HEK293 (cell line): ENCODE measurements around the gene NAALADL2.

Source experiments
- CTCF ChIA-PET: fragments of 350-600 bp; formaldehyde crosslinking; extraction: SDS; loops from one replicate; lab custom pipeline; 2021; ENCODE audit warnings: antibody characterized with exemption; lab: Yijun Ruan, JAX
- POLR2A ChIA-PET: fragments of 300-600 bp; formaldehyde crosslinking; extraction: SDS; loops from one replicate; lab custom pipeline; 2020; ENCODE audit warnings: antibody characterized with exemption, inconsistent platforms; lab: Yijun Ruan, JAX
- H3K27ac ChIP-seq: fragments of 200-500 bp; sonication (Bioruptor generic); 2 replicates; pipeline ENCODE4 v1.5.1; 2014; ENCODE audit warnings: low read depth, low read length, control low read depth, inconsistent platforms; ENCODE audit errors: extremely low read depth
- H3K36me3 ChIP-seq, 2 experiments: fragments of 200-500 bp in 1 of 2; sonication (Bioruptor generic) in 1 of 2; 1 replicate in 1 of 2; 2 replicates in 1 of 2; pipeline ENCODE4 v1.5.1; 2014 to 2017; ENCODE audit warnings: inconsistent platforms in 2 of 2, low read length in 2 of 2; ENCODE audit not compliant: control insufficient read depth in 2 of 2, insufficient read depth in 1 of 2
- H3K4me1 ChIP-seq: fragments of 200-500 bp; sonication (Bioruptor generic); 2 replicates; pipeline ENCODE4 v1.5.1; 2014; ENCODE audit warnings: mild to moderate bottlenecking, low read length, inconsistent platforms; ENCODE audit not compliant: control insufficient read depth, insufficient read depth
- H3K4me3 ChIP-seq: 2 replicates; pipeline ENCODE4 v1.5.1; 2011; ENCODE audit warnings: low read depth, mild to moderate bottlenecking, control low read depth, low read length, moderate library complexity
- H3K9me3 ChIP-seq: fragments of 200-500 bp; sonication (Bioruptor generic); 2 replicates; pipeline ENCODE4 v1.5.1; 2014; ENCODE audit warnings: low read depth, low read length, inconsistent platforms; ENCODE audit not compliant: control insufficient read depth, insufficient read depth
- BCL11A ChIP-seq: fragments of 450-650 bp; formaldehyde crosslinking; IDR thresholded peaks from 2 replicates; pipeline ENCODE4 v1.5.1; 2016; ENCODE audit warnings: low read depth, missing biosample characterization, missing genetic modification characterization
- OSR2 ChIP-seq: fragments of 450-650 bp; formaldehyde crosslinking; IDR thresholded peaks from 2 replicates; pipeline ENCODE4 v1.5.1; 2016; ENCODE audit warnings: missing biosample characterization, missing genetic modification characterization
- REPIN1 ChIP-seq: fragments of 450-650 bp; formaldehyde crosslinking; IDR thresholded peaks from 2 replicates; pipeline ENCODE4 v1.5.1; 2017; ENCODE audit warnings: missing biosample characterization, missing genetic modification characterization, low read depth
- ZBTB20 ChIP-seq: fragments of 450-650 bp; formaldehyde crosslinking; IDR thresholded peaks from 2 replicates; pipeline ENCODE4 v1.5.1; 2016; ENCODE audit warnings: missing biosample characterization, missing genetic modification characterization
- ZNF37A ChIP-seq: fragments of 450-650 bp; IDR thresholded peaks from 2 replicates; pipeline ENCODE4 v1.5.1; 2018; ENCODE audit warnings: missing biosample characterization, missing genetic modification characterization
- ZNF423 ChIP-seq: fragments of 450-650 bp; formaldehyde crosslinking; IDR thresholded peaks from 2 replicates; pipeline ENCODE4 v1.5.1; 2016; ENCODE audit warnings: missing biosample characterization, missing genetic modification characterization
- ZNF629 ChIP-seq: fragments of 450-650 bp; formaldehyde crosslinking; IDR thresholded peaks from 2 replicates; pipeline ENCODE4 v1.5.1; 2017; ENCODE audit warnings: missing biosample characterization, missing genetic modification characterization
- ZNF707 ChIP-seq: fragments of 450-650 bp; formaldehyde crosslinking; IDR thresholded peaks from 2 replicates; pipeline ENCODE4 v1.5.1; 2016; ENCODE audit warnings: missing biosample characterization, missing genetic modification characterization
- ZNF768 ChIP-seq: fragments of 450-650 bp; formaldehyde crosslinking; IDR thresholded peaks from 2 replicates; pipeline ENCODE4 v1.5.1; 2018; ENCODE audit warnings: missing biosample characterization, mild to moderate bottlenecking, missing genetic modification characterization
- TF ChIP-seq, protein P1 (sequence below): fragments of 450-650 bp; formaldehyde crosslinking; IDR thresholded peaks from 2 replicates; pipeline ENCODE4 v1.5.1; 2017; ENCODE audit warnings: missing biosample characterization, missing genetic modification characterization
- TF ChIP-seq, protein P2 (sequence below): fragments of 450-650 bp; formaldehyde crosslinking; IDR thresholded peaks from 2 replicates; pipeline ENCODE4 v1.5.1; 2016; ENCODE audit warnings: missing biosample characterization, missing genetic modification characterization
- TF ChIP-seq, protein P3 (sequence below): fragments of 450-650 bp; formaldehyde crosslinking; IDR thresholded peaks from 2 replicates; pipeline ENCODE4 v1.5.1; 2016; ENCODE audit warnings: missing biosample characterization, missing genetic modification characterization
- TF ChIP-seq, protein P4 (sequence below): fragments of 450-650 bp; formaldehyde crosslinking; IDR thresholded peaks from 2 replicates; pipeline ENCODE4 v1.5.1; 2016; ENCODE audit warnings: missing biosample characterization, missing genetic modification characterization
- TF ChIP-seq, protein P5 (sequence below): fragments of 450-650 bp; formaldehyde crosslinking; IDR thresholded peaks from 2 replicates; pipeline ENCODE4 v1.5.1; 2016; ENCODE audit warnings: missing biosample characterization, missing genetic modification characterization, low read depth
- TF ChIP-seq, protein P6 (sequence below): fragments of 450-650 bp; formaldehyde crosslinking; IDR thresholded peaks from 2 replicates; pipeline ENCODE4; 2016; ENCODE audit warnings: missing biosample characterization, missing genetic modification characterization
- TF ChIP-seq, protein P7 (sequence below): sonication (generic); formaldehyde crosslinking; IDR thresholded peaks from 2 replicates; pipeline ENCODE4 v1.8.1; 2022; ENCODE audit warnings: mild to moderate bottlenecking, moderate library complexity, missing genetic modification reagents
- TF ChIP-seq, protein P8 (sequence below): fragments of 450-650 bp; formaldehyde crosslinking; conservative IDR thresholded peaks from 2 replicates; pipeline ENCODE4 v1.5.1; 2016; ENCODE audit warnings: low read depth, missing biosample characterization, missing genetic modification characterization
- TF ChIP-seq, protein P9 (sequence below): fragments of 450-650 bp; formaldehyde crosslinking; IDR thresholded peaks from 2 replicates; pipeline ENCODE4 v1.5.1; 2017; ENCODE audit warnings: missing biosample characterization, missing genetic modification characterization

NAALADL2 gene

DNA sequence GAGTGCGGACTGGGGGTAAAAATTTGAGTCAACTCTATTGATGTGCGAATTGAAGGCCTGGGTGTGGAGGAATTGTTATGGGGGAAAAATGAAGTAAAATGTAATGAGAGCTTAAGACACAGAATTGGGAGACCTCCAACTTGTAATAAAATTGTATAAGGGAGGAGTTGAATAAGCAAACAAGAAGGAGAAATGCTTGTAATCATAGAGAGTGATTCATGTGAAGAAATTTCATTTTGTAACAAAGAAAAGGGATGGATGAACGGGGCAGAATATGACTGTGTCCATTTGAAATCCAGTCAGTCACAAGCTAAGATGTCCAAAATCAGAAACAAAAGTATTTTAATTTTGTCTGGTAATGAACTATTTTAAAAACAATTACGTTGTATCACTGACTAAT lies 552.3 kb downstream of the NAALADL2 start:
- Histone ChIP-seq H3K9me3 (no peaks in the 10 kb centered on the region), H3K27ac (no peak overlapping the region), H3K4me3 (no peak overlapping the region), H3K4me1 (no peaks in the 10 kb centered on the region), H3K36me3 (no peaks in the 10 kb centered on the region)
- ChIA-PET POLR2A (no interaction called here), CTCF (no interaction called here)
- TF ChIP-seq, protein P1, sequence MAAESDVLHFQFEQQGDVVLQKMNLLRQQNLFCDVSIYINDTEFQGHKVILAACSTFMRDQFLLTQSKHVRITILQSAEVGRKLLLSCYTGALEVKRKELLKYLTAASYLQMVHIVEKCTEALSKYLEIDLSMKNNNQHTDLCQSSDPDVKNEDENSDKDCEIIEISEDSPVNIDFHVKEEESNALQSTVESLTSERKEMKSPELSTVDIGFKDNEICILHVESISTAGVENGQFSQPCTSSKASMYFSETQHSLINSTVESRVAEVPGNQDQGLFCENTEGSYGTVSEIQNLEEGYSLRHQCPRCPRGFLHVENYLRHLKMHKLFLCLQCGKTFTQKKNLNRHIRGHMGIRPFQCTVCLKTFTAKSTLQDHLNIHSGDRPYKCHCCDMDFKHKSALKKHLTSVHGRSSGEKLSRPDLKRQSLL = no peak
- TF ChIP-seq, protein P2, sequence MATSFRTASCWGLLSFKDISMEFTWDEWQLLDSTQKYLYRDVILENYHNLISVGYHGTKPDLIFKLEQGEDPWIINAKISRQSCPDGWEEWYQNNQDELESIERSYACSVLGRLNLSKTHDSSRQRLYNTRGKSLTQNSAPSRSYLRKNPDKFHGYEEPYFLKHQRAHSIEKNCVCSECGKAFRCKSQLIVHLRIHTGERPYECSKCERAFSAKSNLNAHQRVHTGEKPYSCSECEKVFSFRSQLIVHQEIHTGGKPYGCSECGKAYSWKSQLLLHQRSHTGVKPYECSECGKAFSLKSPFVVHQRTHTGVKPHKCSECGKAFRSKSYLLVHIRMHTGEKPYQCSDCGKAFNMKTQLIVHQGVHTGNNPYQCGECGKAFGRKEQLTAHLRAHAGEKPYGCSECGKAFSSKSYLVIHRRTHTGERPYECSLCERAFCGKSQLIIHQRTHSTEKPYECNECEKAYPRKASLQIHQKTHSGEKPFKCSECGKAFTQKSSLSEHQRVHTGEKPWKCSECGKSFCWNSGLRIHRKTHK (tag by site-specific recombination) = no peak
- TF ChIP-seq ZBTB20 (tag by site-specific recombination) = no peak
- TF ChIP-seq ZNF768 (tag by site-specific recombination) = no peak
- no peak for TF ChIP-seq ZNF707
- TF ChIP-seq, protein P3, sequence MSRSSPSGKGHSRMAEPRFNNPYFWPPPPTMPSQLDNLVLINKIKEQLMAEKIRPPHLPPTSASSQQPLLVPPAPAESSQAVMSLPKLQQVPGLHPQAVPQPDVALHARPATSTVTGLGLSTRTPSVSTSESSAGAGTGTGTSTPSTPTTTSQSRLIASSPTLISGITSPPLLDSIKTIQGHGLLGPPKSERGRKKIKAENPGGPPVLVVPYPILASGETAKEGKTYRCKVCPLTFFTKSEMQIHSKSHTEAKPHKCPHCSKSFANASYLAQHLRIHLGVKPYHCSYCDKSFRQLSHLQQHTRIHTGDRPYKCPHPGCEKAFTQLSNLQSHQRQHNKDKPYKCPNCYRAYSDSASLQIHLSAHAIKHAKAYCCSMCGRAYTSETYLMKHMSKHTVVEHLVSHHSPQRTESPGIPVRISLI (tag by site-specific recombination) = no peak
- TF ChIP-seq REPIN1 = no peak
- TF ChIP-seq, protein P4, sequence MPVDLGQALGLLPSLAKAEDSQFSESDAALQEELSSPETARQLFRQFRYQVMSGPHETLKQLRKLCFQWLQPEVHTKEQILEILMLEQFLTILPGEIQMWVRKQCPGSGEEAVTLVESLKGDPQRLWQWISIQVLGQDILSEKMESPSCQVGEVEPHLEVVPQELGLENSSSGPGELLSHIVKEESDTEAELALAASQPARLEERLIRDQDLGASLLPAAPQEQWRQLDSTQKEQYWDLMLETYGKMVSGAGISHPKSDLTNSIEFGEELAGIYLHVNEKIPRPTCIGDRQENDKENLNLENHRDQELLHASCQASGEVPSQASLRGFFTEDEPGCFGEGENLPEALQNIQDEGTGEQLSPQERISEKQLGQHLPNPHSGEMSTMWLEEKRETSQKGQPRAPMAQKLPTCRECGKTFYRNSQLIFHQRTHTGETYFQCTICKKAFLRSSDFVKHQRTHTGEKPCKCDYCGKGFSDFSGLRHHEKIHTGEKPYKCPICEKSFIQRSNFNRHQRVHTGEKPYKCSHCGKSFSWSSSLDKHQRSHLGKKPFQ (tag by site-specific recombination) = no peak
- no peak for TF ChIP-seq ZNF37A (tag by site-specific recombination)
- TF ChIP-seq, protein P5, sequence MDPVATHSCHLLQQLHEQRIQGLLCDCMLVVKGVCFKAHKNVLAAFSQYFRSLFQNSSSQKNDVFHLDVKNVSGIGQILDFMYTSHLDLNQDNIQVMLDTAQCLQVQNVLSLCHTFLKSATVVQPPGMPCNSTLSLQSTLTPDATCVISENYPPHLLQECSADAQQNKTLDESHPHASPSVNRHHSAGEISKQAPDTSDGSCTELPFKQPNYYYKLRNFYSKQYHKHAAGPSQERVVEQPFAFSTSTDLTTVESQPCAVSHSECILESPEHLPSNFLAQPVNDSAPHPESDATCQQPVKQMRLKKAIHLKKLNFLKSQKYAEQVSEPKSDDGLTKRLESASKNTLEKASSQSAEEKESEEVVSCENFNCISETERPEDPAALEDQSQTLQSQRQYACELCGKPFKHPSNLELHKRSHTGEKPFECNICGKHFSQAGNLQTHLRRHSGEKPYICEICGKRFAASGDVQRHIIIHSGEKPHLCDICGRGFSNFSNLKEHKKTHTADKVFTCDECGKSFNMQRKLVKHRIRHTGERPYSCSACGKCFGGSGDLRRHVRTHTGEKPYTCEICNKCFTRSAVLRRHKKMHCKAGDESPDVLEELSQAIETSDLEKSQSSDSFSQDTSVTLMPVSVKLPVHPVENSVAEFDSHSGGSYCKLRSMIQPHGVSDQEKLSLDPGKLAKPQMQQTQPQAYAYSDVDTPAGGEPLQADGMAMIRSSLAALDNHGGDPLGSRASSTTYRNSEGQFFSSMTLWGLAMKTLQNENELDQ (tag by site-specific recombination) = no peak
- TF ChIP-seq, protein P6, sequence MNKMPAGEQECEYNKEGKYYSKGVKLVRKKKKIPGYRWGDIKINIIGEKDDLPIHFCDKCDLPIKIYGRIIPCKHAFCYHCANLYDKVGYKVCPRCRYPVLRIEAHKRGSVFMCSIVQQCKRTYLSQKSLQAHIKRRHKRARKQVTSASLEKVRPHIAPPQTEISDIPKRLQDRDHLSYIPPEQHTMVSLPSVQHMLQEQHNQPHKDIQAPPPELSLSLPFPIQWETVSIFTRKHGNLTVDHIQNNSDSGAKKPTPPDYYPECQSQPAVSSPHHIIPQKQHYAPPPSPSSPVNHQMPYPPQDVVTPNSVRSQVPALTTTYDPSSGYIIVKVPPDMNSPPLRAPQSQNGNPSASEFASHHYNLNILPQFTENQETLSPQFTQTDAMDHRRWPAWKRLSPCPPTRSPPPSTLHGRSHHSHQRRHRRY (tag by site-specific recombination) = no peak
- no peak for TF ChIP-seq ZNF629 (tag by site-specific recombination)
- TF ChIP-seq OSR2 (tag by site-specific recombination) = no peak
- TF ChIP-seq, protein P7, sequence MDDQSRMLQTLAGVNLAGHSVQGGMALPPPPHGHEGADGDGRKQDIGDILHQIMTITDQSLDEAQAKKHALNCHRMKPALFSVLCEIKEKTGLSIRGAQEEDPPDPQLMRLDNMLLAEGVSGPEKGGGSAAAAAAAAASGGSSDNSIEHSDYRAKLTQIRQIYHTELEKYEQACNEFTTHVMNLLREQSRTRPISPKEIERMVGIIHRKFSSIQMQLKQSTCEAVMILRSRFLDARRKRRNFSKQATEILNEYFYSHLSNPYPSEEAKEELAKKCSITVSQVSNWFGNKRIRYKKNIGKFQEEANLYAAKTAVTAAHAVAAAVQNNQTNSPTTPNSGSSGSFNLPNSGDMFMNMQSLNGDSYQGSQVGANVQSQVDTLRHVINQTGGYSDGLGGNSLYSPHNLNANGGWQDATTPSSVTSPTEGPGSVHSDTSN (CRISPR knock-in tag) = no peak
- TF ChIP-seq, protein P8, sequence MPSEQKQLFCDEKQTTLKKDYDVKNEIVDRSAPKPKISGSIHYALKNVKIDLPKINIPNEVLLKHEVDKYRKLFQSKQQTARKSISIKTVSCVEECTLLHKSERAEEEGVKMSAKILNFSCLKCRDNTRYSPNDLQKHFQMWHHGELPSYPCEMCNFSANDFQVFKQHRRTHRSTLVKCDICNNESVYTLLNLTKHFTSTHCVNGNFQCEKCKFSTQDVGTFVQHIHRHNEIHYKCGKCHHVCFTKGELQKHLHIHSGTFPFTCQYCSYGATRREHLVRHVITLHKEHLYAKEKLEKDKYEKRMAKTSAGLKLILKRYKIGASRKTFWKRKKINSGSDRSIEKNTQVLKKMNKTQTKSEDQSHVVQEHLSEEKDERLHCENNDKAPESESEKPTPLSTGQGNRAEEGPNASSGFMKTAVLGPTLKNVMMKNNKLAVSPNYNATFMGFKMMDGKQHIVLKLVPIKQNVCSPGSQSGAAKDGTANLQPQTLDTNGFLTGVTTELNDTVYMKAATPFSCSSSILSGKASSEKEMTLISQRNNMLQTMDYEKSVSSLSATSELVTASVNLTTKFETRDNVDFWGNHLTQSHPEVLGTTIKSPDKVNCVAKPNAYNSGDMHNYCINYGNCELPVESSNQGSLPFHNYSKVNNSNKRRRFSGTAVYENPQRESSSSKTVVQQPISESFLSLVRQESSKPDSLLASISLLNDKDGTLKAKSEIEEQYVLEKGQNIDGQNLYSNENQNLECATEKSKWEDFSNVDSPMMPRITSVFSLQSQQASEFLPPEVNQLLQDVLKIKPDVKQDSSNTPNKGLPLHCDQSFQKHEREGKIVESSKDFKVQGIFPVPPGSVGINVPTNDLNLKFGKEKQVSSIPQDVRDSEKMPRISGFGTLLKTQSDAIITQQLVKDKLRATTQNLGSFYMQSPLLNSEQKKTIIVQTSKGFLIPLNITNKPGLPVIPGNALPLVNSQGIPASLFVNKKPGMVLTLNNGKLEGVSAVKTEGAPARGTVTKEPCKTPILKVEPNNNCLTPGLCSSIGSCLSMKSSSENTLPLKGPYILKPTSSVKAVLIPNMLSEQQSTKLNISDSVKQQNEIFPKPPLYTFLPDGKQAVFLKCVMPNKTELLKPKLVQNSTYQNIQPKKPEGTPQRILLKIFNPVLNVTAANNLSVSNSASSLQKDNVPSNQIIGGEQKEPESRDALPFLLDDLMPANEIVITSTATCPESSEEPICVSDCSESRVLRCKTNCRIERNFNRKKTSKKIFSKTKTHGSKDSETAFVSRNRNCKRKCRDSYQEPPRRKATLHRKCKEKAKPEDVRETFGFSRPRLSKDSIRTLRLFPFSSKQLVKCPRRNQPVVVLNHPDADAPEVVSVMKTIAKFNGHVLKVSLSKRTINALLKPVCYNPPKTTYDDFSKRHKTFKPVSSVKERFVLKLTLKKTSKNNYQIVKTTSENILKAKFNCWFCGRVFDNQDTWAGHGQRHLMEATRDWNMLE = no peak
- TF ChIP-seq, protein P9, sequence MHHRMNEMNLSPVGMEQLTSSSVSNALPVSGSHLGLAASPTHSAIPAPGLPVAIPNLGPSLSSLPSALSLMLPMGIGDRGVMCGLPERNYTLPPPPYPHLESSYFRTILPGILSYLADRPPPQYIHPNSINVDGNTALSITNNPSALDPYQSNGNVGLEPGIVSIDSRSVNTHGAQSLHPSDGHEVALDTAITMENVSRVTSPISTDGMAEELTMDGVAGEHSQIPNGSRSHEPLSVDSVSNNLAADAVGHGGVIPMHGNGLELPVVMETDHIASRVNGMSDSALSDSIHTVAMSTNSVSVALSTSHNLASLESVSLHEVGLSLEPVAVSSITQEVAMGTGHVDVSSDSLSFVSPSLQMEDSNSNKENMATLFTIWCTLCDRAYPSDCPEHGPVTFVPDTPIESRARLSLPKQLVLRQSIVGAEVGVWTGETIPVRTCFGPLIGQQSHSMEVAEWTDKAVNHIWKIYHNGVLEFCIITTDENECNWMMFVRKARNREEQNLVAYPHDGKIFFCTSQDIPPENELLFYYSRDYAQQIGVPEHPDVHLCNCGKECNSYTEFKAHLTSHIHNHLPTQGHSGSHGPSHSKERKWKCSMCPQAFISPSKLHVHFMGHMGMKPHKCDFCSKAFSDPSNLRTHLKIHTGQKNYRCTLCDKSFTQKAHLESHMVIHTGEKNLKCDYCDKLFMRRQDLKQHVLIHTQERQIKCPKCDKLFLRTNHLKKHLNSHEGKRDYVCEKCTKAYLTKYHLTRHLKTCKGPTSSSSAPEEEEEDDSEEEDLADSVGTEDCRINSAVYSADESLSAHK (tag by site-specific recombination) = no peak
- TF ChIP-seq BCL11A (tag by site-specific recombination) = no peak
- no peak for TF ChIP-seq ZNF423 (tag by site-specific recombination)
